Thymus (tissue), 11 donors: ENCODE data around the gene GRK6. TPM values are rescaled to one million over a fixed set of nuclear protein-coding genes. Genes with fewer than 3 reads are reported as not detected.
"Not testable (repeated sequence)": the region's sequence is repeated elsewhere in the genome, so short reads cannot be mapped to it uniquely, and the experiment has no call there.

Source experiments
- DNase-seq, 9 donors: peaks; one replicate each; pipeline ENCODE4 v3.0.0-alpha.2; 2013; ENCODE audit warnings: low spot score in 9 of 9, low read depth in 6 of 9, missing footprints in 1 of 9
- H3K27ac ChIP-seq, 2 donors: one replicate each; pipeline ENCODE4 v1.5.1; 2013; ENCODE audit warnings: control low read depth in 1 of 2, low read depth in 1 of 2, low read length in 1 of 2, mild to moderate bottlenecking in 1 of 2, moderate library complexity in 1 of 2
- H3K27me3 ChIP-seq, 2 donors: one replicate each; pipeline ENCODE4 v1.5.1; 2013; ENCODE audit warnings: low read length in 1 of 2; ENCODE audit not compliant: control insufficient read depth in 2 of 2, insufficient read depth in 1 of 2
- H3K36me3 ChIP-seq, 2 donors: one replicate each; pipeline ENCODE4 v1.5.1; 2013; ENCODE audit warnings: low read length in 1 of 2, mild to moderate bottlenecking in 1 of 2, moderate library complexity in 1 of 2; ENCODE audit not compliant: control insufficient read depth in 2 of 2, insufficient read depth in 2 of 2
- H3K4me1 ChIP-seq, 2 donors: one replicate each; pipeline ENCODE4 v1.5.1; 2013; ENCODE audit warnings: low read length in 2 of 2; ENCODE audit not compliant: control insufficient read depth in 2 of 2, insufficient read depth in 2 of 2
- H3K4me3 ChIP-seq, 2 donors: one replicate each; pipeline ENCODE4 v1.5.1; 2013; ENCODE audit warnings: low read length in 2 of 2, control low read depth in 1 of 2, mild to moderate bottlenecking in 1 of 2
- H3K9me3 ChIP-seq, 2 donors: one replicate each; pipeline ENCODE4 v1.5.1; 2013; ENCODE audit warnings: low read length in 1 of 2, mild to moderate bottlenecking in 1 of 2; ENCODE audit not compliant: control insufficient read depth in 2 of 2, insufficient read depth in 1 of 2
- WGBS: extraction: QIAGEN DNeasy Blood & Tissue Kit; methylation state at CpG from one replicate; pipeline ENCODE4 v1.1.7; 2013; 5-methylcytosine and 5-hydroxymethylcytosine counted together
- polyA plus RNA-seq: library from polyadenylated mRNA; stranded (reverse); fragments of 200-250 nt; gene quantifications from one replicate; pipeline ENCODE4 v1.2.3, GENCODE V29; 2013
- total RNA-seq: library from RNA; stranded (reverse); fragments of 120-200 nt; gene quantifications from one replicate; pipeline ENCODE4 v1.2.4, GENCODE V29; 2013
- donor health status: healthy.

GRK6 gene
- total and polyA plus RNA-seq, 2 donors: 36.3 to 57.4 TPM

- 95% methylated on average over 7 of the region's 7 CpGs for WGBS
- not testable (repeated sequence) for H3K4me3 ChIP-seq
Observed at GRCh38 chr5:177420472-177420871, 6.0 kb upstream of the GRK6 start.

GRCh38 chr5:177421062-177421798 lies 5.2 kb upstream of the GRK6 start:
- DNase-seq: no peak
- WGBS: 96% methylated on average over 6 of the region's 6 CpGs
- no peaks in the 10 kb centered on the region for H3K27me3 ChIP-seq
- H3K4me1 ChIP-seq: peaks cover 7 to 15% of the 10 kb centered on the region in 2 donors
- H3K36me3 ChIP-seq: no peaks in the 10 kb centered on the region
- no peak overlapping the region for H3K27ac ChIP-seq
- no peaks in the 10 kb centered on the region for H3K9me3 ChIP-seq
- no peak overlapping the region for H3K4me3 ChIP-seq

More at GRCh38 chr5:177420472-177420871, 6.0 kb upstream of the GRK6 start:
- not testable (repeated sequence) for H3K27ac ChIP-seq, H3K27me3 ChIP-seq, H3K9me3 ChIP-seq, H3K4me1 ChIP-seq, H3K36me3 ChIP-seq, DNase-seq

GRCh38 chr5:177423671-177424070 lies 2.8 kb upstream of the GRK6 start:
- no peak for DNase-seq

GRCh38 chr5:177425196-177425800 lies 1.2 kb upstream of the GRK6 start:
- 54% methylated on average over 13 of the region's 13 CpGs for WGBS
- Histone ChIP-seq H3K4me3 (peak overlapping the region; percentile 60 to 69), H3K27ac (peak overlapping the region; percentile 96 to 98), H3K9me3 (no peaks in the 10 kb centered on the region), H3K27me3 (no peaks in the 10 kb centered on the region), H3K4me1 (peaks cover 33 to 45% of the 10 kb centered on the region in 2 donors), H3K36me3 (peaks cover 0 to 15% of the 10 kb centered on the region in 2 donors)
- DNase-seq: no peak

More at GRCh38 chr5:177423671-177424070, 2.8 kb upstream of the GRK6 start:
- no peak overlapping the region for H3K4me3 ChIP-seq
- peaks cover 17 to 29% of the 10 kb centered on the region in 2 donors for H3K4me1 ChIP-seq
- H3K36me3 ChIP-seq: peaks cover 0 to 6% of the 10 kb centered on the region in 2 donors
- H3K27ac ChIP-seq: no peak overlapping the region
- WGBS: 95% methylated on average over 2 of the region's 2 CpGs
- no peaks in the 10 kb centered on the region for H3K27me3 ChIP-seq
- H3K9me3 ChIP-seq: no peaks in the 10 kb centered on the region

GRCh38 chr5:177425801-177426565 lies 493 bp upstream of the GRK6 start:
- H3K27ac ChIP-seq: peak overlapping the region; percentile 96 to 98
- under 1% methylated on average over 52 of the region's 52 CpGs for WGBS
- H3K9me3 ChIP-seq: no peaks in the 10 kb centered on the region
- peaks cover under 1 to 22% of the 10 kb centered on the region in 2 donors for H3K36me3 ChIP-seq
- H3K4me1 ChIP-seq: peaks cover 40 to 52% of the 10 kb centered on the region in 2 donors
- no peaks in the 10 kb centered on the region for H3K27me3 ChIP-seq
- H3K4me3 ChIP-seq: peak overlapping the region; percentile 69 to 90
- DNase-seq: peak; percentile 100

GRCh38 chr5:177427211-177427822 lies 841 bp downstream of the GRK6 start:
- Histone ChIP-seq H3K4me1 (peaks cover 53 to 65% of the 10 kb centered on the region in 2 donors), H3K27me3 (no peaks in the 10 kb centered on the region), H3K4me3 (peak overlapping the region; percentile 74 to 90), H3K27ac (peak overlapping the region; percentile 96 to 98), H3K9me3 (no peaks in the 10 kb centered on the region), H3K36me3 (peaks cover 11 to 36% of the 10 kb centered on the region in 2 donors)
- 7% methylated on average over 11 of the region's 11 CpGs for WGBS
- no peak for DNase-seq

- peaks cover 19 to 43% of the 10 kb centered on the region in 2 donors for H3K36me3 ChIP-seq
- H3K27me3 ChIP-seq: no peaks in the 10 kb centered on the region
- DNase-seq: peak in 1 of 9 donors; percentile 37
- peaks cover 58 to 73% of the 10 kb centered on the region in 2 donors for H3K4me1 ChIP-seq
- WGBS: 40% methylated on average over 11 of the region's 11 CpGs
- no peaks in the 10 kb centered on the region for H3K9me3 ChIP-seq
- peak overlapping the region; percentile 96 to 98 for H3K27ac ChIP-seq
- H3K4me3 ChIP-seq: peak overlapping the region; percentile 74 to 90
Observed at GRCh38 chr5:177427919-177428573, 1.6 kb downstream of the GRK6 start.

- DNase-seq: no peak
- WGBS: 64% methylated on average over 10 of the region's 10 CpGs
- Histone ChIP-seq H3K27ac (peak overlapping the region; percentile 82 to 96), H3K36me3 (peaks cover 25 to 49% of the 10 kb centered on the region in 2 donors), H3K4me1 (peaks cover 58 to 77% of the 10 kb centered on the region in 2 donors), H3K9me3 (no peaks in the 10 kb centered on the region), H3K4me3 (peak overlapping the region; percentile 74 to 90), H3K27me3 (no peaks in the 10 kb centered on the region)
Observed at GRCh38 chr5:177428574-177429217, 2.2 kb downstream of the GRK6 start.
